ENCODE measurements around the gene CUL3. TPM values are rescaled to one million over a fixed set of nuclear protein-coding genes. Genes with fewer than 3 reads are reported as not detected.

Gene CUL3
- total RNA-seq, 1 donor from 2014 or later: 95.5 TPM

GRCh38 chr2:224532441-224532840 lies 52.7 kb downstream of the CUL3 start:
- Histone ChIP-seq H2AFZ (ENCODE audit: low read depth, low read length) (no peak overlapping the region), H3K27me3 (ENCODE audit: insufficient read depth, low read length) (no peaks in the 10 kb centered on the region), H3K4me2 (ENCODE audit: low read length) (no peak overlapping the region), H3K9ac (ENCODE audit: low read length) (no peak overlapping the region), H3K79me2 (ENCODE audit: insufficient read depth, low read length) (peaks cover 81% of the 10 kb centered on the region), H3K36me3 (ENCODE audit: insufficient read depth, low read length) (no peaks in the 10 kb centered on the region), H3K9me3 (ENCODE audit: insufficient read depth, low read depth, low read length) (no peaks in the 10 kb centered on the region), H4K20me1 (ENCODE audit: insufficient read depth, low read length) (peaks cover 52% of the 10 kb centered on the region), H3K4me3 (ENCODE audit: insufficient read depth, low read depth, low read length) (no peak overlapping the region), H3K27ac (ENCODE audit: low read depth, low read length) (no peak overlapping the region), H3K4me1 (ENCODE audit: insufficient read depth, low read length) (no peaks in the 10 kb centered on the region)
- DNase-seq (ENCODE audit: low read depth) (no peak), FAIRE-seq (no peak)
- TF ChIP-seq CTCF (IDR thresholded peaks at IDR 0.05; ENCODE audit: insufficient read depth, low read depth, low read length) (no peak), EZH2 (IDR thresholded peaks at IDR 0.05; ENCODE audit: insufficient read depth, low read length) (no peak)
- Mint-ChIP-seq H3K9me3 (ENCODE audit: unreplicated experiment) (no peaks in the 10 kb centered on the region), H3K4me3 (ENCODE audit: unreplicated experiment) (no peak overlapping the region), H3K36me3 (ENCODE audit: low read depth, unreplicated experiment) (peaks cover 9% of the 10 kb centered on the region), H3K27ac (ENCODE audit: unreplicated experiment) (peak overlapping the region; percentile 16), H3K27me3 (ENCODE audit: low read depth, unreplicated experiment) (no peaks in the 10 kb centered on the region), H3K4me1 (ENCODE audit: low read depth, unreplicated experiment) (peaks cover 26% of the 10 kb centered on the region)

- H3K27ac ChIP-seq (ENCODE audit: low read depth, low read length): no peak overlapping the region
- Mint-ChIP-seq H3K4me1 (ENCODE audit: low read depth, unreplicated experiment) (peaks cover 39% of the 10 kb centered on the region), H3K9me3 (ENCODE audit: unreplicated experiment) (no peaks in the 10 kb centered on the region), H3K36me3 (ENCODE audit: low read depth, unreplicated experiment) (peaks cover 15% of the 10 kb centered on the region), H3K4me3 (ENCODE audit: unreplicated experiment) (no peak overlapping the region), H3K27ac (ENCODE audit: unreplicated experiment) (no peak overlapping the region), H3K27me3 (ENCODE audit: low read depth, unreplicated experiment) (no peaks in the 10 kb centered on the region)
- H4K20me1 ChIP-seq (ENCODE audit: insufficient read depth, low read length): peaks cover 60% of the 10 kb centered on the region
- peaks cover 95% of the 10 kb centered on the region for H3K79me2 ChIP-seq (ENCODE audit: insufficient read depth, low read length)
- DNase-seq (ENCODE audit: low read depth): no peak
- no peaks in the 10 kb centered on the region for H3K4me1 ChIP-seq (ENCODE audit: insufficient read depth, low read length)
- H3K4me2 ChIP-seq (ENCODE audit: low read length): no peak overlapping the region
- TF ChIP-seq EZH2 (IDR thresholded peaks at IDR 0.05; ENCODE audit: insufficient read depth, low read length) (no peak), CTCF (IDR thresholded peaks at IDR 0.05; ENCODE audit: insufficient read depth, low read depth, low read length) (no peak)
- H3K9ac ChIP-seq (ENCODE audit: low read length): no peak overlapping the region
- no peaks in the 10 kb centered on the region for H3K27me3 ChIP-seq (ENCODE audit: insufficient read depth, low read length)
- no peaks in the 10 kb centered on the region for H3K9me3 ChIP-seq (ENCODE audit: insufficient read depth, low read depth, low read length)
- no peak overlapping the region for H3K4me3 ChIP-seq (ENCODE audit: insufficient read depth, low read depth, low read length)
- H3K36me3 ChIP-seq (ENCODE audit: insufficient read depth, low read length): no peaks in the 10 kb centered on the region
- H2AFZ ChIP-seq (ENCODE audit: low read depth, low read length): no peak overlapping the region
- no peak for FAIRE-seq
These were observed 57.0 kb downstream of the CUL3 start for GRCh38 chr2:224528171-224528570.

- H3K4me3 Mint-ChIP-seq (ENCODE audit: unreplicated experiment): no peak overlapping the region
- Histone ChIP-seq H3K36me3 (ENCODE audit: insufficient read depth, low read length) (no peaks in the 10 kb centered on the region), H3K79me2 (ENCODE audit: insufficient read depth, low read length) (peaks cover 95% of the 10 kb centered on the region), H3K27ac (ENCODE audit: low read depth, low read length) (no peak overlapping the region), H3K4me3 (ENCODE audit: insufficient read depth, low read depth, low read length) (no peak overlapping the region), H3K9ac (ENCODE audit: low read length) (no peak overlapping the region), H2AFZ (ENCODE audit: low read depth, low read length) (no peak overlapping the region), H4K20me1 (ENCODE audit: insufficient read depth, low read length) (peaks cover 45% of the 10 kb centered on the region), H3K27me3 (ENCODE audit: insufficient read depth, low read length) (no peaks in the 10 kb centered on the region), H3K4me1 (ENCODE audit: insufficient read depth, low read length) (no peaks in the 10 kb centered on the region), H3K9me3 (ENCODE audit: insufficient read depth, low read depth, low read length) (no peaks in the 10 kb centered on the region), H3K4me2 (ENCODE audit: low read length) (no peak overlapping the region)
- DNase-seq (ENCODE audit: low read depth) (no peak), FAIRE-seq (no peak)
- no peaks in the 10 kb centered on the region for H3K27me3 Mint-ChIP-seq (ENCODE audit: low read depth, unreplicated experiment)
- H3K9me3 Mint-ChIP-seq (ENCODE audit: unreplicated experiment): no peaks in the 10 kb centered on the region
- peaks cover 26% of the 10 kb centered on the region for H3K4me1 Mint-ChIP-seq (ENCODE audit: low read depth, unreplicated experiment)
- peaks cover 14% of the 10 kb centered on the region for H3K36me3 Mint-ChIP-seq (ENCODE audit: low read depth, unreplicated experiment)
- H3K27ac Mint-ChIP-seq (ENCODE audit: unreplicated experiment): no peak overlapping the region
- TF ChIP-seq EZH2 (IDR thresholded peaks at IDR 0.05; ENCODE audit: insufficient read depth, low read length): no peak
- TF ChIP-seq CTCF (IDR thresholded peaks at IDR 0.05; ENCODE audit: insufficient read depth, low read depth, low read length): no peak
These were observed 59.4 kb downstream of the CUL3 start for GRCh38 chr2:224525774-224526173.

All from astrocyte (in vitro differentiated cells and primary cell).